ENCODE results near the gene SCGB1C1. TPM values are rescaled to one million over a fixed set of nuclear protein-coding genes. Genes with fewer than 3 reads are reported as not detected.

SCGB1C1 gene
- total and polyA plus RNA-seq, 2 donors (not counting 1 experiment from before 2014, with no cell fraction given): not detected

- peaks cover 41% of the 10 kb centered on the region for H3K4me1 Mint-ChIP-seq
- peaks cover 26 to 43% of the 10 kb centered on the region in 2 donors for H3K4me1 ChIP-seq (ENCODE audit: control insufficient read depth in 2 of 2, insufficient read depth in 2 of 2, low read length in 2 of 2)
- no peaks in the 10 kb centered on the region for H3K27me3 Mint-ChIP-seq
- POLR2A ChIA-PET: interaction anchor here (1.5 to 3.2 kb wide), 4 partner anchors 27 to 91 kb away, joined by 3 to 25 read pairs (median 14); partner anchors contain the start of genes PSMD13 and SIRT3
- H3K9ac ChIP-seq (ENCODE audit: low read length): peak overlapping the region; percentile 90
- no peaks in the 10 kb centered on the region for H3K9me3 ChIP-seq (ENCODE audit: control extremely low read depth in 1 of 3, control insufficient read depth in 2 of 3, insufficient read depth in 1 of 3, low read length in 2 of 3)
- TF ChIP-seq CTCF (IDR thresholded peaks at IDR 0.05): no peak
- no peak for TF ChIP-seq EZH2 (IDR thresholded peaks at IDR 0.05; ENCODE audit: borderline replicate concordance, insufficient read depth, low read depth, low read length, poor library complexity, severe bottlenecking)
- H4K20me1 ChIP-seq (ENCODE audit: control insufficient read depth, insufficient read depth, low read length, poor library complexity, severe bottlenecking): peaks cover 68% of the 10 kb centered on the region
- no peak for ATAC-seq (ENCODE audit: low read depth)
- H3K4me3 ChIP-seq (ENCODE audit: control extremely low read depth in 1 of 5, extremely low read depth in 1 of 5, insufficient read depth in 1 of 5, low read depth in 2 of 5, low read length in 4 of 5): peak overlapping the region; percentile 54 to 89 (median 87)
- H2AFZ ChIP-seq (ENCODE audit: insufficient read depth, low read depth, low read length, poor library complexity, severe bottlenecking): peak overlapping the region; percentile 69
- CTCF ChIA-PET: interaction anchor here (1.7 to 4.0 kb wide), 2 partner anchors 27 to 240 kb away, joined by 4 to 33 read pairs; partner anchors contain the start of genes PSMD13, PTDSS2 and SIRT3
- H3K27ac ChIP-seq (ENCODE audit: low read length in 2 of 2): peak overlapping the region; percentile 22 to 96
- H3K4me3 Mint-ChIP-seq: peak overlapping the region; percentile 98
- H3K4me2 ChIP-seq (replicated peaks; ENCODE audit: low read depth, low read length, poor library complexity, severe bottlenecking): peak overlapping the region; percentile 90
- peaks cover 0 to 60% of the 10 kb centered on the region in 2 experiments for H3K36me3 ChIP-seq (replicated peaks in 1 of 2; ENCODE audit: control extremely low read depth in 1 of 2, control insufficient read depth in 1 of 2, extremely low read depth in 1 of 2, insufficient read depth in 2 of 2, low read length in 1 of 2)
- no peaks in the 10 kb centered on the region for H3K9me3 Mint-ChIP-seq (ENCODE audit: insufficient read depth)
- no peaks in the 10 kb centered on the region for H3K27me3 ChIP-seq (replicated peaks in 1 of 4; ENCODE audit: control extremely low read depth in 1 of 4, control insufficient read depth in 3 of 4, insufficient read depth in 4 of 4, low read length in 3 of 4)
- intact Hi-C loops (cut with micrococcal nuclease): loop anchor here (5.0 kb wide), 2 partner anchors 328 to 588 kb away; partner anchors contain the start of genes HRAS, LRRC56 and SLC25A22
- H3K27ac Mint-ChIP-seq: peak overlapping the region; percentile 100
- 70% methylated on average over 28 of the region's 29 CpGs for WGBS (ENCODE audit: insufficient coverage)
- no peak for DNase-seq
- peaks cover 53% of the 10 kb centered on the region for H3K79me2 ChIP-seq (ENCODE audit: control insufficient read depth, insufficient read depth, low read length)
Observed at GRCh38 chr11:209275-210121, 16.6 kb downstream of the SCGB1C1 start.
